ENCODE results near the gene MAN2B2. TPM values are rescaled to one million over a fixed set of nuclear protein-coding genes. Genes with fewer than 3 reads are reported as not detected.

MAN2B2 gene
- total RNA-seq, 2 donors from 2014 or later: 33.5 to 40.3 TPM

DNA sequence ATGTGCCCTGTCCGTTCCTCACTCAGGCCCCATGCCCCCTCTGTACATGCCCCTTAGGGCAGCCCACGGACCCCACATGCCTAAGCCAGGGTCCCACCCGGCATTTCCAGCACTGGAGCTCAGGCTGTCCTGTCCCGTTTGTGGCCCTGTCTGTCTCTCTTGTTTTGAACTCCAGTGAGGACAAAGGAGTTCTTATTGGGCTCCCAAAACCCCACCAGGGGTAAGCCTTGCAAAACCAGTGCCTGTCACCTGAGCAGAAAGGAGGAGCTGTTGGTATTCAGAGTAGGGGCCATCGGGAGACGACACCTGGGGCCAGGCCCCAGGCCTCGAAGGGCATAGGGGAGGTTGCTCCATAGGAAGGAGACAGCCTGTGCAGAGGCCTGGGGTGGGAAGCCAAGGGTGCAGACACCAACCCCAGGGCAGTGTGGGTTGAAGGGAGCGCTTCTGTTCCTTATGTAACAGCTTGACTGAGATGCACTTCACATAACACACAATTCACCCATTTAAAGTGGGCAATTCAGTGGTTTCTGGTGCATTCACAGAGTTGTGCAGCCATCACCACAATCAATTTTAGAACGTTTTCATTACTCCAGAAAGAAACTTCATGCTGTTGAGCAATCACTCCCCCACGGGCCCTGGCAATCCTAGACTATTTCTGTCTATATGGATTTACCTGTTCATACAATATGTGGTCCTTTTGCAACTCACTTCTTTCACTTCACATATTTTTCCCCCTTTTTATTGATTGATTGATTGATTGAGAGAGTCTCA lies 31.7 kb downstream of the MAN2B2 start:
- ATAC-seq (no peak), DNase-seq (no peak)
- intact Hi-C loops (cut with DNase I, micrococcal nuclease): no loop called here

DNA sequence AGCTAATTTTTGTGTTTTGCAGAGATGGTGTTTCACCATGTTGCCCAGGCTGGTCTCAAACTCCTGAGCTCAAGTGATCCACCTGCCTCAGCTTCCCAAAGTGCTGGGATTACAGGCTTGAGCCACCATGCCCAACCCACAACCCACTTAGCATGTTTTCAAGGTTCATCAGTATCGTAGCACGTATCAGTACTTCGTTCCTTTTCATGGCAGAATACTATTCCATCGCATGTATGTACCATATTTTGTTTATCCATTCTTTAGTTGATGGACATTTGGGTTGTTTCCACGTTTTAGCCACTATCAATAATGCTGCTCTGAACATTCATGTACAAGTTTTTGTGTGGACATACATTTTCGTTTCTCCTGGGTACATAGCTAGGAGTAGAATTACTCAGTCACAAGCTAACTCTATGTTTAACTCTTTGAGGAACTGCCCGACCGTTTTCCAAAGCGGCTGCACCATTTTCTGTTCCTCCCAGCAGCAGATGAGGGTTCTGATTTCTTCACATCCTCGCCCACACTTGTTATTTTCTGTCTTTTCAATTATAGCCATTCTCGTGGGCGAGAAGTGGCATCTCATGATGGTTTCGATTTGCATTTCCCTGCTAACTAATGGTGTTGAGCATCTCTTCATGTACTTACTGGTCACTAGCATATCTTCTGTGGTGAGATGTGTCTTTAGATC lies 32.5 kb downstream of the MAN2B2 start:
- intact Hi-C loops (cut with DNase I, micrococcal nuclease): no loop called here
- no peak for DNase-seq
- no peak for ATAC-seq

- intact Hi-C loops (cut with DNase I, micrococcal nuclease): no loop called here
- DNase-seq (no peak), ATAC-seq (no peak)
Observed at GRCh38 chr4:6608758-6609414, 33.9 kb downstream of the MAN2B2 start.

GRCh38 chr4:6609415-6610079 lies 34.6 kb downstream of the MAN2B2 start:
- intact Hi-C loops (cut with DNase I, micrococcal nuclease): no loop called here
- ATAC-seq: no peak
- no peak for DNase-seq

- intact Hi-C loops (cut with DNase I, micrococcal nuclease): no loop called here
- DNase-seq (no peak), ATAC-seq (no peak)
Observed at GRCh38 chr4:6610856-6611430, 36.0 kb downstream of the MAN2B2 start.

- DNase-seq (no peak), ATAC-seq (no peak)
- intact Hi-C loops (cut with DNase I, micrococcal nuclease): no loop called here
Observed at GRCh38 chr4:6612961-6613675, 38.1 kb downstream of the MAN2B2 start.

DNA sequence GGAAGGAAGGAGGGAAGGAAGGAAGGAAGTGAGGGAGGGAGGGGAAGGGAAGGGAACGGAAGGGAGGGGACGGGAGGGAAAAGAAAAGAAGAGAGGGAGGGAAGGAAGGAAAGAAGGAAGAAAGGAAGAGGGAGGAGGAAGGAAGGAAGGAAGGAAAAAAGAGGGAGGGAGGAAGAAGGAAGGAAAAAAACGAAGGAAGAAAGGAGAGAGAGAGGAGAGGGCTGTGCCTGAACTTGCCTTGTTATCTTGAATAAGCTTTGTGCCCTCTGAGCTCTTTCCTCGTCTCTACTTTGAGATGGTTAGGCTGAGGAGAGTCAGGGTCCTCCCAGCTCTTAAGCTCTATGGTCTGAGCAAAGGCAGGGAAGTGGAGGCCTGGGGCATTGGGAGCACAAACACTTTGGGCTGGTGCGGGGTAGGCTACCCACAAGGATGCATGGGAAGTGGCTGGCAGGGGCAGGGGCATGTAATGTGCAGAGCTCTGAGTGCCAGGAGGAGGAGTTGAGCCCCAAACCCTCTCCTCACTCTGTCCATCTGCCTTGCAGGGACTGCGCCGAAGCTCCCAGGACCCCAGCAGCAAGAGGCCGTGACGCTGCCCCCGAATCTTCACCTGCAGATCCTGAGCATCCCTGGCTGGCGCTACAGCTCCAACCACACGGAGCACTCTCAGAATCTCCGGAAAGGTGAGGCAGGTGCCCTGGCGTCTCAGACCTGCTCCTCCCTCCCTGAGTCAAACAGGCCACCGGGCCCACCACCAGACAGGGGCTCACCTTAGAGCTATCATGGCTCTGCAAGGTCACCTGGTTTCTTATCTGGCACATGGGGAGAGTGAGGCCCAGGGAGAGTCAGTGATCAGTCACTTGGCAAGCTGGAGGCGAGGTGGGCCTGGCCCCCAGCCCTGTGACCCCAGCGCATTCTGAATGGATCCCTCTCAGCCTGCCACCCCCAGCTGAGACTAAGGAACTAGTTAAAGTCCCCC lies 39.0 kb downstream of the MAN2B2 start:
- intact Hi-C loops (cut with DNase I, micrococcal nuclease): no loop called here
- DNase-seq (no peak), ATAC-seq (no peak)

GRCh38 chr4:6614701-6615230 lies 39.8 kb downstream of the MAN2B2 start:
- no peak for DNase-seq
- ATAC-seq: no peak
- intact Hi-C loops (cut with DNase I, micrococcal nuclease): no loop called here

- intact Hi-C loops (cut with DNase I, micrococcal nuclease): no loop called here
- no peak for DNase-seq
- no peak for ATAC-seq
Observed at GRCh38 chr4:6616087-6616995, 41.4 kb downstream of the MAN2B2 start.

- intact Hi-C loops (cut with DNase I, micrococcal nuclease): no loop called here
- no peak for ATAC-seq
- DNase-seq: no peak
Observed at GRCh38 chr4:6617246-6617645, 42.3 kb downstream of the MAN2B2 start.

- ATAC-seq: no peak
- no peak for DNase-seq
- intact Hi-C loops (cut with DNase I, micrococcal nuclease): no loop called here
Observed at GRCh38 chr4:6618386-6619115, 43.6 kb downstream of the MAN2B2 start.

DNA sequence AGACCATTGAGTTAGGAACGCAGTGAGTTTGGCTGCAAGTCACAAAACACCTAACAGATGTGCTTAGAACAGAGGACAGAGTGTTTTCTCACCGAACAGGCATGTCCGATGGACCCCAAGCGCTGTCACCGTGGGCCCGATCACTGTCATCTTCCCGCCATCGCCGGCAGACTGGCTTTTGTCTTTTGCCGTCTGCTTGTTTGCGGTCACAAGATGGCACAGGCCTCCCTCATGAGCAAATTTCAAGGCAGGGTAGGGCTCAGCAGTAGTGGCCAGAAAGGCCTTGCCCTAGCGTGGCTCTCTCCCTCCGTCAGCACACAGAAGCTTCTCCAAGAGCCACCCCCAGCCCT lies 44.1 kb downstream of the MAN2B2 start:
- DNase-seq (no peak), ATAC-seq (no peak)
- intact Hi-C loops (cut with DNase I, micrococcal nuclease): no loop called here

GRCh38 chr4:6619466-6620255 lies 44.7 kb downstream of the MAN2B2 start:
- ATAC-seq: no peak
- DNase-seq: no peak
- intact Hi-C loops (cut with DNase I, micrococcal nuclease): no loop called here

DNA sequence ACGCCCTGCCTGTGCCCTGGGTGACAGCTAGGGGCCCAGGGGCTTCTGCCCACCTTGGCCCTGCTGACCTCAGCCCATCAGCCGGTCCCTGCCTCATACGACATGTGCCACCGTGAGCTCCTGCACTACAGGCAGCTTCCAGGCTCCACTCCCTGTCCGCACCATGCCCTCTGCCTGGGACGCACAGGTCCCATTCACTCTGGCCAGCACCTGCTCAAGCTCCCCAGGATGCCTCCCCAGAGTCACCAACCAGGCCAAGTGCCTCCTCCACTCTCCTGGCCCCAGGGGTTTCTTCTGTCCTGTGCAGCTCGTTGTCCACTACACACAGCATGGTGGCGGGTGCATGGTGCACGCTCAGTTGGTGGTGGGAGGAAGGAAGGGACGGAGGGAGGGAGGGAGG lies 45.3 kb downstream of the MAN2B2 start:
- no peak for DNase-seq
- no peak for ATAC-seq
- intact Hi-C loops (cut with DNase I, micrococcal nuclease): no loop called here
